Mucosa of descending colon (tissue), 3 donors: ENCODE results near the gene CTNND2. TPM values are rescaled to one million over a fixed set of nuclear protein-coding genes. Genes with fewer than 3 reads are reported as not detected.

ENCODE experiments used
- ATAC-seq: fragments of 200-7000 bp; cut with Tn5 transposase; one replicate; pipeline ENCODE4 v1.9.1; 2020; ENCODE audit warnings: mild to moderate bottlenecking, moderate library complexity
- DNase-seq, 3 donors: peaks; one replicate each; pipeline ENCODE4 v3.0.0-alpha.2; 2020
- H3K36me3 ChIP-seq: fragments of 200-600 bp; one replicate; pipeline ENCODE4 v1.8.0; 2021; ENCODE audit warnings: low read depth, mild to moderate bottlenecking
- H3K4me1 ChIP-seq: fragments of 200-600 bp; one replicate; pipeline ENCODE4 v1.8.0; 2021; ENCODE audit warnings: low read depth, mild to moderate bottlenecking
- H3K4me3 ChIP-seq: fragments of 200-600 bp; one replicate; pipeline ENCODE4 v1.8.0; 2021; ENCODE audit warnings: mild to moderate bottlenecking
- H3K9me3 ChIP-seq: fragments of 200-600 bp; one replicate; pipeline ENCODE4 v1.8.0; 2021; ENCODE audit warnings: mild to moderate bottlenecking
- intact Hi-C, 2 donors: fragments of 100-400 bp; cut with DNase I in 1 of 2; cut with micrococcal nuclease in 1 of 2; formaldehyde crosslinking; loops; one replicate each; pipeline versions ENCODE4 v1.11.0 to v1.11.1; 2022; cut with DNase I, micrococcal nuclease
- total RNA-seq, 3 donors: library from RNA; stranded (reverse); fragmentation: NEBNext Ultra II Directional in 2 of 3; extraction: Animal tissue kit (Norgen Biotek cat#: 25700) in 2 of 3; gene quantifications; one replicate each; pipeline versions ENCODE4 v1.2.1 to v1.2.4, GENCODE V29; 2021 to 2023
- TF ChIP-seq, protein P1 (sequence below): fragments of 200-600 bp; IDR thresholded peaks from one replicate; pipeline ENCODE4 v1.8.0; 2022; ENCODE audit warnings: antibody characterized with exemption, mild to moderate bottlenecking
- donor health status: DM: no; HTN: no; CAD: no; lungs with moderate emphysema.
- donor health status: DM: no; HTN: no; CAD: no.
- donor health status: DM: no; HTN: yes; CAD: no.

Gene CTNND2
- total RNA-seq, 3 donors from 2014 or later: 0.70 to 3.4 (median 0.81) TPM

DNA sequence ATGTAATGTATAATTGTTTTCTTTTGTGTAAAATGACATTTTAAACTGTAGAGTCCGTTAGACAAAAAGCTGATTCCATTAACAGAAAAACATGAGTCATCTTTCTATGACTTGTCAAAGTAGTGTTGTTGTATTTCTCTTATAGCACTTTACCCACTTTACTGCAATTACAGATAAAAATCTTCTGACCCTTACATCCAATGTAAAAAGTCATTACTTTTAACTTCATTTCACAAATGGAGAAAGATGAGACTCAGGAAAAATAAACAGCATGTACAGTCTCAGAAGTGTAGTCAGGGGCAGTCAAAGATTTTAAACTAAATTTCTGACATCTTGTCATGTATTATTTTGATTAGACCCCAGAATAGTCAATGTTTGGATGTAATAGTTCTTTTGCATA lies 146.6 kb downstream of the CTNND2 start:
- no peak for ATAC-seq
- H3K36me3 ChIP-seq: no peaks in the 10 kb centered on the region
- no peak for DNase-seq
- no peaks in the 10 kb centered on the region for H3K9me3 ChIP-seq
- no peaks in the 10 kb centered on the region for H3K4me1 ChIP-seq
- intact Hi-C loops: no loop called here
- TF ChIP-seq, protein P1, sequence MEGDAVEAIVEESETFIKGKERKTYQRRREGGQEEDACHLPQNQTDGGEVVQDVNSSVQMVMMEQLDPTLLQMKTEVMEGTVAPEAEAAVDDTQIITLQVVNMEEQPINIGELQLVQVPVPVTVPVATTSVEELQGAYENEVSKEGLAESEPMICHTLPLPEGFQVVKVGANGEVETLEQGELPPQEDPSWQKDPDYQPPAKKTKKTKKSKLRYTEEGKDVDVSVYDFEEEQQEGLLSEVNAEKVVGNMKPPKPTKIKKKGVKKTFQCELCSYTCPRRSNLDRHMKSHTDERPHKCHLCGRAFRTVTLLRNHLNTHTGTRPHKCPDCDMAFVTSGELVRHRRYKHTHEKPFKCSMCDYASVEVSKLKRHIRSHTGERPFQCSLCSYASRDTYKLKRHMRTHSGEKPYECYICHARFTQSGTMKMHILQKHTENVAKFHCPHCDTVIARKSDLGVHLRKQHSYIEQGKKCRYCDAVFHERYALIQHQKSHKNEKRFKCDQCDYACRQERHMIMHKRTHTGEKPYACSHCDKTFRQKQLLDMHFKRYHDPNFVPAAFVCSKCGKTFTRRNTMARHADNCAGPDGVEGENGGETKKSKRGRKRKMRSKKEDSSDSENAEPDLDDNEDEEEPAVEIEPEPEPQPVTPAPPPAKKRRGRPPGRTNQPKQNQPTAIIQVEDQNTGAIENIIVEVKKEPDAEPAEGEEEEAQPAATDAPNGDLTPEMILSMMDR: no peak
- no peak overlapping the region for H3K4me3 ChIP-seq

DNA sequence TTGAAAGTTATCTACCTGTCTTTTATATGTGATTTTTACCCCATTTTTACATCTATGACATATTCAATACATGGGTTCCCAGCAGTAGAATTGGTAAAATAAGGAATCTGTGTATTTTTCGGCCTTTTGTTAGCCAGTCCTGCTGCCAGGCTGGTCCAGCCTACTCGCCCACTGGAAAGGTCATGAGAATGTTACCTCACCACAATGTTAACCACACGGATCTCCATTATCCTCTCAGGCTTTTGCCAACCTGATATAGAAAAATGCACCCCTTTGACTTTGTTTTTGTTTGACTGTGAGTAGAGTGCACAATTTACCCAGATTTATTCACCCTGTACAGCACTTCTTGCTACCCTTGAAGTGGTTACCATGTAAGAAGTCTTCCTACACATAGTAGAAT lies 167.2 kb downstream of the CTNND2 start:
- Histone ChIP-seq H3K4me1 (no peaks in the 10 kb centered on the region), H3K36me3 (no peaks in the 10 kb centered on the region), H3K9me3 (no peaks in the 10 kb centered on the region), H3K4me3 (no peak overlapping the region)
- TF ChIP-seq, protein P1: no peak
- no peak for DNase-seq
- intact Hi-C loops: no loop called here
- no peak for ATAC-seq

DNA sequence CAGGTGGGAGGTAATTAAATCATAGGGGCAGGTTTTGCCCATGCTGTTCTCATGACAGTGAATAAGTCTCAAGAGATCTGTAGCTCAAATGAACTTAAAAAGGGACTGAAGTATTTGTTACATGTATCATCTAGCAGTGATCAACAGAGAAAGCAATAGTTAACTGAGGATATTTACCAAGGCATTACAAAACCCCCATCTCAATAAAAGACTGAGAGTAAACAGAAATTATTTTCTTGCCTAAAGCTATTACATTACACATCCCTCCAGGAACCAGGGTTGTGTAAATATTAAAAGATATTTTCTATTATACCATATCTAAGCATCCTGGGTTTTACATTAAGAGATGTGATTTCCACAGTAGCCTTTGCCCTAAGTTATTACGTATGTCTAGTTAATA lies 169.9 kb downstream of the CTNND2 start:
- Histone ChIP-seq H3K4me3 (no peak overlapping the region), H3K9me3 (no peaks in the 10 kb centered on the region), H3K4me1 (no peaks in the 10 kb centered on the region), H3K36me3 (no peaks in the 10 kb centered on the region)
- intact Hi-C loops: no loop called here
- DNase-seq (no peak), ATAC-seq (no peak)
- TF ChIP-seq, protein P1: no peak

DNA sequence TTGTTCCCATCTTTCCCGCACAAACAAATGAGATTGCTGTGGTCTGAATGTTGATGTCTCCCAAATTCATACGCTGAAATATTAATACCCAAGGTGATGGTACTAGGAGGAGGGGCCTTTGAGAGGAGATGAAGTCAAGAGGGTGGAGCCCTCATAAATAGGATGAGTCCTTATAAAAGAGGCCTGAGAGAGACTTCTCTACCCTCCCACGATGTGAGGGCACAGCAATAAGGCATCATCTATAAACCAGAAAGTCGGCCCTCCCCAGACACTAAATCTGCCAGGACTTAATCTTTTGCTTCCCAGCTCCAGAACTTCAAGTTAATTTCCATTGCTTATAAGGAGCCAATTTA lies 170.4 kb downstream of the CTNND2 start:
- H3K4me1 ChIP-seq: no peaks in the 10 kb centered on the region
- ATAC-seq: no peak
- H3K4me3 ChIP-seq: no peak overlapping the region
- H3K36me3 ChIP-seq: no peaks in the 10 kb centered on the region
- no peaks in the 10 kb centered on the region for H3K9me3 ChIP-seq
- DNase-seq: no peak
- intact Hi-C loops: no loop called here
- TF ChIP-seq, protein P1: no peak

DNA sequence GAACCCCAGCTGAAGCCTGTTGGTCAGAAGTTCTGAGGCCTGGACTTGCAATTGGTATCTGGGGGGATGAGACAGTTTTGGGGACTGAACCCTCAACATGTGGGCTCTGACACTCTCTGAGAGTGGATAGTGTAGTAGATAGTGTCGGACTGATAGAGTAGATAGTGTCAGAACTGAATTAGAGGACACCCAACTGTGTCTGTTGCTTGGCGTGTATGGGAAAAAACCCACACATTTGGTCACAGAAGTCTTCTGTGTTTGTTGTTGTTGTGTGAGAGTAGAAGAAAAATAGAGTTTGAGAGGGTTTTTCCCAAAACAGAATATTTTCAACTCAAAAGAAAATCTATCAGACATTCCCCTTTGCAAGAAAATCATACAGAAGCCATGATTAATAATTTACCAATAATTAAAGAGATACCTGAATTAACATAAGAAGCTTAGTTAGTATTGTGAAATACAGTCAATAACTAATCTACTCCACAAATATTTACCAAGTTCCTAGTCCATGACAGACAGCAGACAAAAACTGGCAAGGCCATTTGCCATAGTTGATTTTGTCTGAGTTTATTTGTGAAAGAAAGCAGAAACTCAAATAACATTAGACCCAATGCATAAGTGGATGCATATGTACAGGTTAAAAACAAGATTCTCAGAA lies 170.9 kb downstream of the CTNND2 start:
- intact Hi-C loops: no loop called here
- Histone ChIP-seq H3K36me3 (no peaks in the 10 kb centered on the region), H3K9me3 (no peaks in the 10 kb centered on the region), H3K4me1 (no peaks in the 10 kb centered on the region), H3K4me3 (no peak overlapping the region)
- no peak for ATAC-seq
- no peak for DNase-seq
- TF ChIP-seq, protein P1: no peak

DNA sequence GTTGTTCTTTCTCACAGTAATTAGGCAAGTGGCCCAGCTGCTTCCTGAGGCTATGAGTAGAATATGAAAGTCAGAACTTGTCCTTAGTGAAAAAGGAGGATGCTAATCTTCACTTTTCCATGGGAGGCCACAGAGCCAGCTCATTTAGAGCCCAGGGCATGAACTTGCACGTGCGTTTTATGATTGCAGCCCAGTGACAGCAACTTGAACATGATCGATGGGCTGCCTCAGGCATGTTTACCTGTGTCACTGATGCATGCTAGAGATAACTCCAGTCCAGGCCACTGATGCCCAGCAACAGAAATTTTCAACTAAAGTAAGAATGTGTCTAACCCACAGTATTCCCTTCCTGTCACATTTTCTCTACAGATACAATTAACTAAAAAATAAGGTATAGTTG lies 179.3 kb downstream of the CTNND2 start:
- Histone ChIP-seq H3K9me3 (no peaks in the 10 kb centered on the region), H3K36me3 (no peaks in the 10 kb centered on the region), H3K4me3 (no peak overlapping the region), H3K4me1 (no peaks in the 10 kb centered on the region)
- intact Hi-C loops: no loop called here
- DNase-seq (no peak), ATAC-seq (no peak)
- TF ChIP-seq, protein P1: no peak
